ENCODE data around the gene MAPK7. TPM values are rescaled to one million over a fixed set of nuclear protein-coding genes. Genes with fewer than 3 reads are reported as not detected.

MAPK7 gene
- total and polyA plus RNA-seq, 2 donors (not counting 1 experiment from before 2014, with no cell fraction given), result 12.8 to 18.8 TPM

- Histone ChIP-seq H3K4me3 (replicated peaks in 1 of 4; ENCODE audit: control extremely low read depth in 1 of 4, insufficient read depth in 1 of 4, low read depth in 3 of 4, low read length in 4 of 4) (no peak overlapping the region), H3K79me2 (ENCODE audit: control insufficient read depth, insufficient read depth, low read length) (peaks cover 19% of the 10 kb centered on the region), H3K9me3 (ENCODE audit: control insufficient read depth, insufficient read depth, low read depth, low read length) (no peaks in the 10 kb centered on the region), H3K4me2 (ENCODE audit: extremely low read depth, insufficient read depth, low read length) (no peak overlapping the region), H3K4me1 (ENCODE audit: control insufficient read depth, extremely low read depth, insufficient read depth, low read length) (peaks cover 15% of the 10 kb centered on the region), H3K9ac (ENCODE audit: insufficient read depth, low read length) (no peak overlapping the region), H3K27me3 (ENCODE audit: control insufficient read depth, insufficient read depth, low read length) (no peaks in the 10 kb centered on the region), H4K20me1 (ENCODE audit: control insufficient read depth, extremely low read depth, insufficient read depth, low read length) (no peaks in the 10 kb centered on the region), H3K36me3 (ENCODE audit: control insufficient read depth, insufficient read depth, low read length) (peaks cover 10% of the 10 kb centered on the region), H3K27ac (ENCODE audit: insufficient read depth, low read length) (no peak overlapping the region), H2AFZ (ENCODE audit: low read length) (no peak overlapping the region)
- DNase-seq (ENCODE audit: low read depth in 2 of 2), result no peak
- TF ChIP-seq EZH2 (IDR thresholded peaks at IDR 0.05; ENCODE audit: low read length, missing control alignments), result no peak
- TF ChIP-seq CTCF (conservative IDR thresholded peaks at IDR 0.05 in 1 of 2, IDR thresholded peaks at IDR 0.05 in 1 of 2; ENCODE audit: low read depth in 1 of 2, low read length in 2 of 2), result no peak
These were observed 2.6 kb upstream of the MAPK7 start for GRCh38 chr17:19375732-19376131.

DNA sequence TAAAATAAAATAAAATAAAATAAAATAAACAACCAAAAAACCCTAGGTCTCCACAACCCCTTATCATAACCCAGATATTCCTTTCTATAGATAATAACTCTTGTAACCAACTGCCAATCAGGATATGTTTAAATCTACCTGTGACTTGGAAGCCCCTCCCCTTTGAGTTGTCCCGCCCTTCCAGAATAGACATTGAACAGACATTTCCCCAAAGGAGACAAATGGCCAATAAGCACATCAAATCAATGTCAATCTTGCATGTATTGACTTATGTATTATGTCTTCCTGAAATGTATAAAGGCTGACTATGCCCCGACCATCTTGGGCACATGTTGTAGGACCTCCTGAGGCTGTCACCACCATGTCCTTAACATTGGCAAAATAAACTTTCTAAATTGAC is 1.5 kb upstream of the MAPK7 start:
- Histone ChIP-seq H3K4me1 (ENCODE audit: control insufficient read depth, extremely low read depth, insufficient read depth, low read length) (peaks cover 13% of the 10 kb centered on the region), H3K27ac (ENCODE audit: insufficient read depth, low read length) (peak overlapping the region; percentile 99), H3K36me3 (ENCODE audit: control insufficient read depth, insufficient read depth, low read length) (peaks cover 17% of the 10 kb centered on the region), H3K9ac (ENCODE audit: insufficient read depth, low read length) (peak overlapping the region; percentile 93), H3K9me3 (ENCODE audit: control insufficient read depth, insufficient read depth, low read depth, low read length) (no peaks in the 10 kb centered on the region), H2AFZ (ENCODE audit: low read length) (peak overlapping the region; percentile 29), H4K20me1 (ENCODE audit: control insufficient read depth, extremely low read depth, insufficient read depth, low read length) (no peaks in the 10 kb centered on the region), H3K27me3 (ENCODE audit: control insufficient read depth, insufficient read depth, low read length) (no peaks in the 10 kb centered on the region), H3K79me2 (ENCODE audit: control insufficient read depth, insufficient read depth, low read length) (peaks cover 20% of the 10 kb centered on the region), H3K4me3 (replicated peaks in 1 of 4; ENCODE audit: control extremely low read depth in 1 of 4, insufficient read depth in 1 of 4, low read depth in 3 of 4, low read length in 4 of 4) (peak overlapping the region; percentile 70 to 77 (median 75)), H3K4me2 (ENCODE audit: extremely low read depth, insufficient read depth, low read length) (peak overlapping the region; percentile 90)
- no peak for DNase-seq (ENCODE audit: low read depth in 2 of 2)
- TF ChIP-seq CTCF (conservative IDR thresholded peaks at IDR 0.05 in 1 of 2, IDR thresholded peaks at IDR 0.05 in 1 of 2; ENCODE audit: low read depth in 1 of 2, low read length in 2 of 2) (no peak), EZH2 (IDR thresholded peaks at IDR 0.05; ENCODE audit: low read length, missing control alignments) (no peak)

- no peak for TF ChIP-seq EZH2 (IDR thresholded peaks at IDR 0.05; ENCODE audit: low read length, missing control alignments)
- no peak for TF ChIP-seq CTCF (conservative IDR thresholded peaks at IDR 0.05 in 1 of 2, IDR thresholded peaks at IDR 0.05 in 1 of 2; ENCODE audit: low read depth in 1 of 2, low read length in 2 of 2)
These were observed 489 bp upstream of the MAPK7 start for GRCh38 chr17:19377602-19378415.

More at GRCh38 chr17:19377602-19378415, 489 bp upstream of the MAPK7 start:
- Histone ChIP-seq H3K27ac (ENCODE audit: insufficient read depth, low read length) (peak overlapping the region; percentile 99), H2AFZ (ENCODE audit: low read length) (peak overlapping the region; percentile 92), H3K4me2 (ENCODE audit: extremely low read depth, insufficient read depth, low read length) (peak overlapping the region; percentile 90), H3K27me3 (ENCODE audit: control insufficient read depth, insufficient read depth, low read length) (no peaks in the 10 kb centered on the region), H3K36me3 (ENCODE audit: control insufficient read depth, insufficient read depth, low read length) (peaks cover 24% of the 10 kb centered on the region), H3K79me2 (ENCODE audit: control insufficient read depth, insufficient read depth, low read length) (peaks cover 20% of the 10 kb centered on the region), H3K4me1 (ENCODE audit: control insufficient read depth, extremely low read depth, insufficient read depth, low read length) (peaks cover 15% of the 10 kb centered on the region), H3K9me3 (ENCODE audit: control insufficient read depth, insufficient read depth, low read depth, low read length) (no peaks in the 10 kb centered on the region), H3K4me3 (replicated peaks in 1 of 4; ENCODE audit: control extremely low read depth in 1 of 4, insufficient read depth in 1 of 4, low read depth in 3 of 4, low read length in 4 of 4) (peak overlapping the region; percentile 73 to 86 (median 80)), H3K9ac (ENCODE audit: insufficient read depth, low read length) (peak overlapping the region; percentile 93), H4K20me1 (ENCODE audit: control insufficient read depth, extremely low read depth, insufficient read depth, low read length) (no peaks in the 10 kb centered on the region)
- peak; percentile 99 for DNase-seq (ENCODE audit: low read depth in 2 of 2)

All from fibroblast of lung (primary cell).